Germinal center (tissue), 1 donor: Measurements from ENCODE around the gene DZANK1.
"Not testable (repeated sequence)": the region's sequence is repeated elsewhere in the genome, so short reads cannot be mapped to it uniquely, and the experiment has no call there.

Source experiments
- DNase-seq: peaks from one replicate; pipeline ENCODE4 v3.0.0; 2012; ENCODE audit warnings: mixed read lengths, low spot score

Gene DZANK1

GRCh38 chr20:18436847-18437246 is 30.0 kb downstream of the DZANK1 start:
- DNase-seq: no peak

DNA sequence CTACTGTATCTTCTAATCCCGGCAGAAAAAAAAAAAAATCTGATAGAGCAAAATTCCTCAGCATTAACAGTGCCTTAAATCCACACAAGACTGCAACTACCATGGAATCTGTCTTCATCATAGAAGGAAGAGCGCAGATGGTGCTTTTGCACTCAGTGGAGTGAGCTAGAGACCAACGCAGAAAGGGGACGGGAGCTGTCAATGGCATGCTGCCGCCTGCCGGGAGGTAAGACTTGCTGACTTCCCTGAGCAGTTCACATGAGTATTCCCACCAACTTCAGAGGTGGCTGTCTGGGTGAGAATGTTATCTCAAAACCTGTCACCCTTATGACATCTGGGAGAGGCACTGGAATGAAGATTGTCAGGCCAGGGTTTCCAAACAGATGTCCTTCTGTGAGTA is 35.6 kb downstream of the DZANK1 start:
- DNase-seq: no peak

GRCh38 chr20:18430172-18430826 is 36.5 kb downstream of the DZANK1 start:
- no peak for DNase-seq

- no peak for DNase-seq
Observed at GRCh38 chr20:18428490-18429173, 38.2 kb downstream of the DZANK1 start.

- no peak for DNase-seq
Observed at GRCh38 chr20:18427214-18427613, 39.6 kb downstream of the DZANK1 start.

GRCh38 chr20:18421608-18422007 is 45.2 kb downstream of the DZANK1 start:
- DNase-seq: no peak

GRCh38 chr20:18416486-18416885 is 50.3 kb downstream of the DZANK1 start:
- DNase-seq: no peak

DNA sequence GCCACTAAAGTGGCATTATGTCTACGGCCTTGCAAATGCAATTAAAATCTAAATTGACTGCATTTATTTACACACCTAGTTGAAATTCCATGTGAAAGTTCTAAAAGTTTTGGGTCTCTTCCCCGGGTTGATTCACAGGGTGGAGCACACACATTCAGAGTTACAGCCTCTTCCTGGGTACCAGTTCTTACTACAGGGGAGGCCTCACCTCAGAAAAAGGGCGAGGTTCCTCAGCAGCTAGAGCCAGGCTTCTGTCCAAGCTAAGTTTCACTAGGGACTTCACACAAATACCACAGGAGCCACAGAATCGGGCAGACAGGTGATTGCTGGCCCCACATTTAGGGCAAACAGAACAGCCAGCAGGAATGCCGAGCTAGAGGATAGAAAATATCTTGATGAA is 52.7 kb downstream of the DZANK1 start:
- DNase-seq: no peak

- DNase-seq: peak; percentile 13
Observed at GRCh38 chr20:18412221-18412901, 54.5 kb downstream of the DZANK1 start.

GRCh38 chr20:18405826-18406225 is 61.0 kb downstream of the DZANK1 start:
- DNase-seq: no peak

GRCh38 chr20:18404172-18404571 is 62.7 kb downstream of the DZANK1 start:
- DNase-seq: no peak

DNA sequence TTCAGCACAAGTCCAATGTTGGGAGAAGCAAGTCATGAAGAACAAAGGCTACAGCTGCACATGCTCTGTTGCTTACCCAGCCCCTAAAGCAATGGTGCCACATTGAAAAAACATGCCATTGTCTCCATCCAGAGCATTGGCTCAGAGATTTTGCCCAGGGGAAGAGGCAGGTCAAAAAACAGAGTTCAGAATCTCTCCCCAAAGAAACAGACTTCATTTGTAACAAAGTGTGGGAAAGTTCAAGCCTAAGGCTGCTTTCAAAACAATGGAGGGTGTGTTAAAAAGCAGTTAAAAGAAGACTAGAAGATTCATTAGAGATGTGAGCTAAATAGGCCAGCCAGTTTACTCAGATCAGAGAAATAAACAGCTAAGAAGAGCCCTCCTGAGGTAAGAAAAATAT is 63.6 kb downstream of the DZANK1 start:
- DNase-seq: no peak

GRCh38 chr20:18401305-18401704 is 65.5 kb downstream of the DZANK1 start:
- no peak for DNase-seq

GRCh38 chr20:18400460-18400859 is 66.4 kb downstream of the DZANK1 start:
- no peak for DNase-seq

DNA sequence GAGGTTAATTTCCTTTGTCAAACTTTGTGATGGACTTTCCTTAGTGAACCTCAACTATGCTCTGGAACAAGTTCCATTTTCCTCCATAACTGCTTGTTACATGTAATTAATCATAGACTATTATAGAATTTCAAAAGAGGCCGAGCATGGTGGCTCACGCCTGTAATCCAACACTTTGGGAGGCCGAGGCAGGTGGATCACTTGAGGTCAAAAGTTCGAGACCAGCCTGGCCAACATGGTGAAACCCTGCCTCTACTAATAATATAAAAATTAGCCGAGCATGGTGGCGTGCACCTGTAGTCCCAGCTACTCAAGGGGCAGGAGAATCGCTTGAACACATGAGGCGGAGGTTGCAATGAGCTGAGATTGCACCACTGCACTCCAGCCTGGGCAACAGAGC is 68.1 kb downstream of the DZANK1 start:
- not testable (repeated sequence) for DNase-seq

- DNase-seq: no peak
Observed at GRCh38 chr20:18397030-18397429, 69.8 kb downstream of the DZANK1 start.

GRCh38 chr20:18395544-18395943 is 71.3 kb downstream of the DZANK1 start:
- no peak for DNase-seq

GRCh38 chr20:18394363-18394762 is 72.5 kb downstream of the DZANK1 start:
- no peak for DNase-seq

- no peak for DNase-seq
Observed at GRCh38 chr20:18391686-18392085, 75.1 kb downstream of the DZANK1 start.

DNA sequence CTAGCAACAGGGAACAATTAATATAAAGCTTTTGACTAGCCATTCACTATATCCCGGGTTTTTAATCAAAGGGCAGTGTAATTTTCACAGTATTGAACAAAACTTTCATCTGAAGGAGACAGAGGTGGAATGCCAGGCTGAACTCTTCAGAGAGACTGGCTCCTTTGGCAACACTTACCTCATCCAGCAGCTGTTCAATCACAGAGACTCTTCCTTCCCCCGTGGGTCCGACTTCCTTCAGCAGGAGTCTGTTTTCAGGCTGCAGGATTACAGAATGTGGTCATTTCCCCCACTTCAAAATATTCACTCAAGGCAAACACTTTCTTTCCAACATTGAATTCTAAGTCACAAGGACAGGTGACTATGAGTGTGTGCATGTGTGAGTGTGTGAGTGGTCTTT is 76.6 kb downstream of the DZANK1 start:
- DNase-seq: no peak

GRCh38 chr20:18388860-18389259 is 78.0 kb downstream of the DZANK1 start:
- no peak for DNase-seq

GRCh38 chr20:18380908-18381529 is 85.8 kb downstream of the DZANK1 start:
- DNase-seq: no peak
